Measurements from ENCODE around the gene HTRA3. TPM values are rescaled to one million over a fixed set of nuclear protein-coding genes. Genes with fewer than 3 reads are reported as not detected.

HTRA3 gene
- polyA plus RNA-seq, 1 donor = 15.5 TPM

- no CpG with 5 or more reads among the region's 13 CpGs for WGBS (ENCODE audit: insufficient coverage, low lambda C conversion rate)
- Histone ChIP-seq H3K27me3 (ENCODE audit: control insufficient read depth, insufficient read depth, low read length) (no peaks in the 10 kb centered on the region), H3K4me3 (ENCODE audit: low read length) (no peak overlapping the region), H3K36me3 (ENCODE audit: control insufficient read depth, insufficient read depth, low read length) (no peaks in the 10 kb centered on the region), H3K27ac (ENCODE audit: low read length) (no peak overlapping the region), H3K9me3 (ENCODE audit: control insufficient read depth, low read depth, low read length) (no peaks in the 10 kb centered on the region), H3K4me1 (ENCODE audit: control insufficient read depth, insufficient read depth, low read length) (no peaks in the 10 kb centered on the region)
- no peak for DNase-seq
Measured at GRCh38 chr4:8289151-8289750, 19.7 kb downstream of the HTRA3 start.

- DNase-seq = no peak
- Histone ChIP-seq H3K9me3 (ENCODE audit: control insufficient read depth, low read depth, low read length) (no peaks in the 10 kb centered on the region), H3K27ac (ENCODE audit: low read length) (no peak overlapping the region), H3K27me3 (ENCODE audit: control insufficient read depth, insufficient read depth, low read length) (no peaks in the 10 kb centered on the region), H3K36me3 (ENCODE audit: control insufficient read depth, insufficient read depth, low read length) (no peaks in the 10 kb centered on the region), H3K4me1 (ENCODE audit: control insufficient read depth, insufficient read depth, low read length) (no peaks in the 10 kb centered on the region), H3K4me3 (ENCODE audit: low read length) (no peak overlapping the region)
- WGBS (ENCODE audit: insufficient coverage, low lambda C conversion rate) = no CpG with 5 or more reads among the region's 29 CpGs
Measured at GRCh38 chr4:8289956-8290700, 20.6 kb downstream of the HTRA3 start.

GRCh38 chr4:8290701-8290970, 21.1 kb downstream of the HTRA3 start:
- Histone ChIP-seq H3K36me3 (ENCODE audit: control insufficient read depth, insufficient read depth, low read length) (no peaks in the 10 kb centered on the region), H3K4me3 (ENCODE audit: low read length) (no peak overlapping the region), H3K9me3 (ENCODE audit: control insufficient read depth, low read depth, low read length) (no peaks in the 10 kb centered on the region), H3K4me1 (ENCODE audit: control insufficient read depth, insufficient read depth, low read length) (no peaks in the 10 kb centered on the region), H3K27me3 (ENCODE audit: control insufficient read depth, insufficient read depth, low read length) (no peaks in the 10 kb centered on the region), H3K27ac (ENCODE audit: low read length) (no peak overlapping the region)
- no peak for DNase-seq
- WGBS (ENCODE audit: insufficient coverage, low lambda C conversion rate) = no CpG with 5 or more reads among the region's 8 CpGs

GRCh38 chr4:8291036-8291682, 21.6 kb downstream of the HTRA3 start:
- Histone ChIP-seq H3K9me3 (ENCODE audit: control insufficient read depth, low read depth, low read length) (no peaks in the 10 kb centered on the region), H3K27me3 (ENCODE audit: control insufficient read depth, insufficient read depth, low read length) (no peaks in the 10 kb centered on the region), H3K4me3 (ENCODE audit: low read length) (no peak overlapping the region), H3K27ac (ENCODE audit: low read length) (no peak overlapping the region), H3K4me1 (ENCODE audit: control insufficient read depth, insufficient read depth, low read length) (no peaks in the 10 kb centered on the region), H3K36me3 (ENCODE audit: control insufficient read depth, insufficient read depth, low read length) (no peaks in the 10 kb centered on the region)
- no CpG with 5 or more reads among the region's 21 CpGs for WGBS (ENCODE audit: insufficient coverage, low lambda C conversion rate)
- DNase-seq = no peak

GRCh38 chr4:8291701-8292477, 22.3 kb downstream of the HTRA3 start:
- no peaks in the 10 kb centered on the region for H3K36me3 ChIP-seq (ENCODE audit: control insufficient read depth, insufficient read depth, low read length)
- no peak overlapping the region for H3K27ac ChIP-seq (ENCODE audit: low read length)
- no peaks in the 10 kb centered on the region for H3K9me3 ChIP-seq (ENCODE audit: control insufficient read depth, low read depth, low read length)
- no peaks in the 10 kb centered on the region for H3K4me1 ChIP-seq (ENCODE audit: control insufficient read depth, insufficient read depth, low read length)
- no peak overlapping the region for H3K4me3 ChIP-seq (ENCODE audit: low read length)
- H3K27me3 ChIP-seq (ENCODE audit: control insufficient read depth, insufficient read depth, low read length) = no peaks in the 10 kb centered on the region
- no CpG with 5 or more reads among the region's 19 CpGs for WGBS (ENCODE audit: insufficient coverage, low lambda C conversion rate)
- no peak for DNase-seq

GRCh38 chr4:8292478-8293107, 23.0 kb downstream of the HTRA3 start:
- Histone ChIP-seq H3K27ac (ENCODE audit: low read length) (no peak overlapping the region), H3K4me1 (ENCODE audit: control insufficient read depth, insufficient read depth, low read length) (no peaks in the 10 kb centered on the region), H3K4me3 (ENCODE audit: low read length) (no peak overlapping the region), H3K27me3 (ENCODE audit: control insufficient read depth, insufficient read depth, low read length) (no peaks in the 10 kb centered on the region), H3K36me3 (ENCODE audit: control insufficient read depth, insufficient read depth, low read length) (no peaks in the 10 kb centered on the region), H3K9me3 (ENCODE audit: control insufficient read depth, low read depth, low read length) (no peaks in the 10 kb centered on the region)
- no peak for DNase-seq
- WGBS (ENCODE audit: insufficient coverage, low lambda C conversion rate) = no CpG with 5 or more reads among the region's 8 CpGs

GRCh38 chr4:8293131-8293975, 23.8 kb downstream of the HTRA3 start:
- no peaks in the 10 kb centered on the region for H3K4me1 ChIP-seq (ENCODE audit: control insufficient read depth, insufficient read depth, low read length)
- no peak overlapping the region for H3K4me3 ChIP-seq (ENCODE audit: low read length)
- H3K27me3 ChIP-seq (ENCODE audit: control insufficient read depth, insufficient read depth, low read length) = no peaks in the 10 kb centered on the region
- H3K36me3 ChIP-seq (ENCODE audit: control insufficient read depth, insufficient read depth, low read length) = no peaks in the 10 kb centered on the region
- no CpG with 5 or more reads among the region's 11 CpGs for WGBS (ENCODE audit: insufficient coverage, low lambda C conversion rate)
- DNase-seq = no peak
- H3K27ac ChIP-seq (ENCODE audit: low read length) = no peak overlapping the region
- no peaks in the 10 kb centered on the region for H3K9me3 ChIP-seq (ENCODE audit: control insufficient read depth, low read depth, low read length)

GRCh38 chr4:8294036-8294435, 24.5 kb downstream of the HTRA3 start:
- no CpG with 5 or more reads among the region's 9 CpGs for WGBS (ENCODE audit: insufficient coverage, low lambda C conversion rate)
- Histone ChIP-seq H3K4me1 (ENCODE audit: control insufficient read depth, insufficient read depth, low read length) (no peaks in the 10 kb centered on the region), H3K27me3 (ENCODE audit: control insufficient read depth, insufficient read depth, low read length) (no peaks in the 10 kb centered on the region), H3K4me3 (ENCODE audit: low read length) (no peak overlapping the region), H3K27ac (ENCODE audit: low read length) (no peak overlapping the region), H3K36me3 (ENCODE audit: control insufficient read depth, insufficient read depth, low read length) (no peaks in the 10 kb centered on the region), H3K9me3 (ENCODE audit: control insufficient read depth, low read depth, low read length) (no peaks in the 10 kb centered on the region)
- no peak for DNase-seq

- 94% methylated on average over 2 of the region's 2 CpGs for WGBS (ENCODE audit: insufficient coverage, low lambda C conversion rate)
Measured at GRCh38 chr4:8294775-8295174, 25.2 kb downstream of the HTRA3 start.

More at GRCh38 chr4:8294775-8295174, 25.2 kb downstream of the HTRA3 start:
- no peaks in the 10 kb centered on the region for H3K4me1 ChIP-seq (ENCODE audit: control insufficient read depth, insufficient read depth, low read length)
- DNase-seq = no peak
- H3K27ac ChIP-seq (ENCODE audit: low read length) = no peak overlapping the region
- no peak overlapping the region for H3K4me3 ChIP-seq (ENCODE audit: low read length)
- no peaks in the 10 kb centered on the region for H3K27me3 ChIP-seq (ENCODE audit: control insufficient read depth, insufficient read depth, low read length)
- no peaks in the 10 kb centered on the region for H3K9me3 ChIP-seq (ENCODE audit: control insufficient read depth, low read depth, low read length)
- no peaks in the 10 kb centered on the region for H3K36me3 ChIP-seq (ENCODE audit: control insufficient read depth, insufficient read depth, low read length)
